Common myeloid progenitor, CD34-positive (primary cell): ENCODE measurements around the gene CAMK1. TPM values are rescaled to one million over a fixed set of nuclear protein-coding genes. Genes with fewer than 3 reads are reported as not detected.

ENCODE experiments used
- CTCF ChIA-PET: fragments of 350-600 bp; sonication (Branson Sonifier 250); formaldehyde crosslinking; loops from one replicate; lab custom pipeline; 2021; ENCODE audit warnings: antibody characterized with exemption; lab: Charles Lee
- POLR2A ChIA-PET: fragments of 350-600 bp; sonication (Branson Sonifier 250); formaldehyde crosslinking; loops from one replicate; lab custom pipeline; 2021; ENCODE audit warnings: antibody characterized with exemption; lab: Charles Lee
- DNase-seq, 3 donors: peaks; one replicate each; pipeline versions ENCODE4 v3.0.0 to v3.0.0-alpha.2; 2013
- H3K27ac ChIP-seq, 2 experiments: 1 replicate in 1 of 2; 2 replicates in 1 of 2; pipeline ENCODE4 v1.7.0; 2013; ENCODE audit warnings: inconsistent platforms in 2 of 2, low read length in 2 of 2, mild to moderate bottlenecking in 2 of 2, low read depth in 1 of 2, moderate library complexity in 1 of 2; ENCODE audit not compliant: severe bottlenecking in 2 of 2, insufficient read depth in 1 of 2, poor library complexity in 1 of 2
- H3K27me3 ChIP-seq, 5 experiments: replicated peaks in 2 of 5; 1 replicate in 3 of 5; 2 replicates in 2 of 5; pipeline versions ENCODE4 v1.6.1 to v1.7.0; 2013; ENCODE audit warnings: low read length in 4 of 5, mild to moderate bottlenecking in 2 of 5, moderate library complexity in 2 of 5, inconsistent platforms in 1 of 5; ENCODE audit not compliant: insufficient read depth in 5 of 5, control insufficient read depth in 4 of 5
- H3K36me3 ChIP-seq, 4 experiments: 1 replicate in 2 of 4; 2 replicates in 2 of 4; pipeline versions ENCODE4 v1.6.1 to v1.7.0; 2013; ENCODE audit warnings: low read length in 3 of 4, control low read depth in 1 of 4, mild to moderate bottlenecking in 1 of 4; ENCODE audit not compliant: control insufficient read depth in 4 of 4, insufficient read depth in 4 of 4
- H3K4me1 ChIP-seq, 4 experiments: 1 replicate in 3 of 4; 2 replicates in 1 of 4; pipeline versions ENCODE4 v1.6.1 to v1.7.1; 2013; ENCODE audit warnings: low read length in 3 of 4, mild to moderate bottlenecking in 3 of 4, control low read depth in 1 of 4, inconsistent platforms in 1 of 4, moderate library complexity in 1 of 4; ENCODE audit not compliant: control insufficient read depth in 4 of 4, insufficient read depth in 4 of 4; ENCODE audit errors: control extremely low read depth in 1 of 4
- H3K4me3 ChIP-seq, 7 experiments: 1 replicate in 4 of 7; 2 replicates in 3 of 7; pipeline versions ENCODE4 v1.5.1 to v1.7.0; 2013; ENCODE audit warnings: mild to moderate bottlenecking in 7 of 7, low read length in 6 of 7, moderate library complexity in 6 of 7, inconsistent platforms in 2 of 7, low read depth in 2 of 7, control low read depth in 1 of 7; ENCODE audit not compliant: insufficient read depth in 4 of 7, control insufficient read depth in 1 of 7; ENCODE audit errors: extremely low read depth in 1 of 7
- H3K9me3 ChIP-seq, 5 experiments: 1 replicate in 4 of 5; 2 replicates in 1 of 5; pipeline versions ENCODE4 v1.6.1 to v1.7.1; 2013; ENCODE audit warnings: low read length in 4 of 5, mild to moderate bottlenecking in 2 of 5, inconsistent platforms in 1 of 5, low read depth in 1 of 5, moderate library complexity in 1 of 5; ENCODE audit not compliant: control insufficient read depth in 4 of 5, insufficient read depth in 2 of 5; ENCODE audit errors: control extremely low read depth in 1 of 5
- WGBS: methylation state at CpG from one replicate; pipeline ENCODE4 v1.1.5; 2013; ENCODE audit not compliant: insufficient coverage; 5-methylcytosine and 5-hydroxymethylcytosine counted together
- polyA plus RNA-seq: library from polyadenylated mRNA; unstranded; fragments of 120-200 nt; gene quantifications from one replicate; pipeline ENCODE4 v1.2.1, GENCODE V29; 2013

Gene CAMK1
- polyA plus RNA-seq = 1.4 TPM

DNA sequence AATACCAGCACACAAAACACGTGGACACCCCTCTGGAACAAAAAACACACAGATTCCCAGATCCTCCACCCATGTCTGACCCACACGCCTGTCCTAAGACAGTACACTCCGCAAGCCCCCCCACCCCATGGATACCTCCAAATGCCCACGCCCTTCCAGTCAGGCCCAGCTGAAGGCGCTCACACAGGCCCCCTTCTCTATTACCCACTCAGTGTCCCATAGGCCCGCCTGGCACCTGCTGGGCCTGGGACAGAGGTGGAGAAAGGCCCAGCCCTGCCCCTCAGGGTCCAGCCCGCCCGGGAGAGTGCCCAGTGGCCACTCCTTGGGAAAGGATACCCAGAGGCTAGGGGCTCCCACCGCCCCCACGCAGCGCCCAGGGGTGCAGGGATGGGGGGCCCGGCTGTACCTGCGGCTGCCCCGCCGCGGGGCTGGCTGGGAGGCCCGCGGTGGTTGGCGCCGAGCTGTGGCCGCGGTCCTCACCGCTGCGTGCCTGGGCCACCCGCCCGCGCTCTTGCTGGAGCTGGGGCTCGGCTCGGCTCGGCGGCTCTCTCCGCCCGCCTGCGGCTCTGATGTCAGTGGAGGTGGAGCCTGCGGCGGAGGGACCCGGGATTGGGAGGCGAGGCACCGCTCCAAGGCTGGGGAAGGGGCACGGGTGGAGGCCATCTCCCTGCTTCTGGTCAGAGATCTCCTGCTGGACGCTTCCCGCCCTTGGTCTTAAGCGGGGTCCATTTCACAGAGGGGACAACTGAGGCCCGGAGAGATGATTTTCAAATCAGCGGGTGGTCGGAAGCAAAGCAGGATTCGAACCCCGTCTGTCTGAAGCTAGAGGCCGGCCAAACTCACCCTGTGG lies at the start of gene CAMK1:
TSS of gene CAMK1 (minus strand) at position 522 of the 850 bp plus-strand sequence. CDS start 2,198 bp downstream, outside the sequence.
- DNase-seq = peak in 2 of 3 donors; percentile 67 to 74
- peak within 1 kb of the TSS in 3 of 7 experiments; percentile 41 to 55 (median 48) for H3K4me3 ChIP-seq

DNA sequence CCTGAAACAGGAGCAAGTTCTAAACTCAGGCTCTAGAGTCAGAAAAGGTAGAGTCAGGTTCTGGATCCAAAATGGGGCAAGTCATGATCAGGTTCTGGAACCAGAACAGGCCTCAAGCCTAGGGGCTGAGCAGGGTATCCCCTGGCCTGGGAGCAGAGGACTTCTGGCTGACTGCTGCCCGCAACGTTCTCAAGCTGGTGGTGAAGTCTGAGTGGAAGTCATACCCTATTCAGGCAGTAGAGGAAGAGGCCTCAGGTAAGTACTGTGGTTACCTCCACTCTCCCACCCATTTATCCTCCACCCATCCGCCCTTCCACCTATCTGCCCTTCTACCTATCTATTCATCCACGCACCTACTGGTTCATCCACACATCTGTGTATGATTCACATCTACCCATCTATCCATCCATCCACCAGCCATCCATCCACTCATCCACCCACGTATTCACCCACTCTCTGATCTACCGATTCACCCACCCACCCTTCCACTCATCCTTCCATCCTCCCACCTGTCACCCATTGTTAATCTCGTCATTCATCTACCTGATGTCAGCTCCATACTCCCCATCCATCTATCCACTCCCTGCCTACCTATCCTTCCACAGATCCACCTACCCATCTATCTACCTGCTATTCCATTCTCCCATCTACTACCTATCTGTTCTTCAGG lies 49.1 kb upstream of the CAMK1 start:
- 100% methylated on average over 4 of the region's 7 CpGs for WGBS
- H3K9me3 ChIP-seq = no peaks in the 10 kb centered on the region
- ChIA-PET CTCF (interaction anchor here (1.1 to 1.4 kb wide), 2 partner anchors 9 to 14 kb away, joined by 3 to 4 read pairs; no protein-coding TSS in a partner anchor), POLR2A (no interaction called here)
- H3K4me3 ChIP-seq = no peak overlapping the region
- H3K27me3 ChIP-seq = no peaks in the 10 kb centered on the region
- peaks cover 0 to 6% (median 2%) of the 10 kb centered on the region in 4 experiments for H3K36me3 ChIP-seq
- no peak for DNase-seq
- no peak overlapping the region for H3K27ac ChIP-seq
- no peaks in the 10 kb centered on the region for H3K4me1 ChIP-seq

More for the DNA sequence above, at the start of gene CAMK1:
- H3K4me1 ChIP-seq = peaks cover 0 to 19% (median 12%) of the 10 kb centered on the region in 4 experiments
- no peaks in the 10 kb centered on the region for H3K36me3 ChIP-seq
- 18% methylated on average over 39 of the region's 49 CpGs for WGBS
- POLR2A ChIA-PET = interaction anchor here (0.6 to 1.3 kb wide), 2 partner anchors 9 to 11 kb away, joined by 3 to 4 read pairs; no protein-coding TSS in a partner anchor
- CTCF ChIA-PET = interaction anchor here (0.6 to 1.5 kb wide), 6 partner anchors 9 to 28 kb away, joined by 3 to 5 read pairs (median 4); no protein-coding TSS in a partner anchor
- H3K9me3 ChIP-seq = no peaks in the 10 kb centered on the region
- H3K27ac ChIP-seq = no peak within 1 kb of the TSS
- H3K27me3 ChIP-seq = peaks cover 0 to 25% (median 3%) of the 10 kb centered on the region in 5 experiments

- peaks cover 0 to 13% (median 4%) of the 10 kb centered on the region in 4 experiments for H3K36me3 ChIP-seq
- DNase-seq = no peak
- H3K4me3 ChIP-seq = no peak overlapping the region
- ChIA-PET CTCF (interaction anchor here (1.6 kb wide), 1 partner anchor 10 kb away, joined by 8 read pairs; no protein-coding TSS in a partner anchor), POLR2A (no interaction called here)
- no peaks in the 10 kb centered on the region for H3K9me3 ChIP-seq
- H3K27ac ChIP-seq = no peak overlapping the region
- WGBS = 96% methylated on average over 6 of the region's 6 CpGs
- H3K4me1 ChIP-seq = no peaks in the 10 kb centered on the region
- H3K27me3 ChIP-seq = no peaks in the 10 kb centered on the region
Observed at GRCh38 chr3:9817436-9817835, 47.7 kb upstream of the CAMK1 start.

DNA sequence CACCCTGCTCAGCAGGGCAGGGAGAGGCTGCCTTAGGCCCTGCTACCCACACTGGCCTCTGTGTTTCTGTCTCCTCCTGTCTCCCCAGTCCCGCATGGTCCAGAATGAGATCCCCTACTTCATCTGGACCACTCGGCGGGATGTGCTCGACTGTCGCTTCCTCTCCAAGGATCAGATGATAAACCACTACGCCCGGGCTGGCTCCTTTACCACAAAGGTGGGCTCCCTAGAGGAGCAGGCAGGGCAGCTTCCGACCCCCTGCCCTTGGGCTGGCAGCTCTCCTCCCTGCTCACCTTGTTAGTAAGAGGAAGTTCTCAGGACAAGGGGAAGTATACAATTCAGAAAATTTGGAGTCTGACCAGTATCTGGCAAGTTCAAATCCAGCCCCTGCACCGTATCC lies 46.2 kb upstream of the CAMK1 start:
- WGBS = 100% methylated on average over 2 of the region's 9 CpGs
- Histone ChIP-seq H3K9me3 (no peaks in the 10 kb centered on the region), H3K27ac (no peak overlapping the region), H3K27me3 (no peaks in the 10 kb centered on the region), H3K36me3 (peaks cover 3 to 13% (median 4%) of the 10 kb centered on the region in 4 experiments), H3K4me1 (no peaks in the 10 kb centered on the region), H3K4me3 (no peak overlapping the region)
- no peak for DNase-seq
- ChIA-PET CTCF (interaction anchor here (1.5 to 1.6 kb wide), 2 partner anchors 8 to 10 kb away, joined by 4 to 8 read pairs; no protein-coding TSS in a partner anchor), POLR2A (no interaction called here)

- no peak for DNase-seq
- POLR2A ChIA-PET = no interaction called here
- Histone ChIP-seq H3K4me1 (peaks cover 3 to 25% (median 19%) of the 10 kb centered on the region in 4 experiments), H3K27me3 (no peaks in the 10 kb centered on the region), H3K4me3 (no peak overlapping the region), H3K36me3 (peaks cover 2 to 7% (median 3%) of the 10 kb centered on the region in 4 experiments), H3K9me3 (no peaks in the 10 kb centered on the region), H3K27ac (no peak overlapping the region)
- WGBS = 100% methylated on average over 9 of the region's 9 CpGs
- CTCF ChIA-PET = interaction anchor here (0.5 to 2.2 kb wide), 7 partner anchors 8 to 85 kb away, joined by 3 to 6 read pairs (median 3); no protein-coding TSS in a partner anchor
Observed at GRCh38 chr3:9812870-9813483, 43.2 kb upstream of the CAMK1 start.

DNA sequence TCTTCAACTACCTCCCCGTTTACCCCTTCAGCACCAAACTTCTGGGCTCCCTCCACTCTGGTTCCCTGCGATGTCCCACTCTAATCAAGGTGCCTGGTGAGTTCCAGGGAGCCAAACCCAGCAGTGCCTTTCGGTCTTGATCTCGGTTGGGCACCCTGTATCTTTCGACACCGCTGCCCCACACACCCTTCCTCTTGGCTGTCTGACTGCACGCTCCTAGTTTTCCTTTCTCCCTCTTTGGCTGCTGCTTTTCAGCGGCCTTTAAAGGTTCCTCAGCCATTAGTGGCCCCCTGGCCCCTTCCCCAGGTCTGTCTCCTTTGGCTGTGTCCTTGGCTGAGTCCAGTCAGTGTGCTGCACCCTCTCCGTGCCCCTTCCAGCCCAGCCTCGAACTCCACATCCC lies 41.1 kb upstream of the CAMK1 start:
- 88% methylated on average over 9 of the region's 10 CpGs for WGBS
- ChIA-PET CTCF (no interaction called here), POLR2A (no interaction called here)
- H3K27me3 ChIP-seq = no peaks in the 10 kb centered on the region
- peak overlapping the region in 3 of 7 experiments; percentile 74 to 84 (median 76) for H3K4me3 ChIP-seq
- H3K9me3 ChIP-seq = no peaks in the 10 kb centered on the region
- no peak overlapping the region for H3K27ac ChIP-seq
- DNase-seq = no peak
- H3K4me1 ChIP-seq = peaks cover 3 to 26% (median 19%) of the 10 kb centered on the region in 4 experiments
- H3K36me3 ChIP-seq = peaks cover 5 to 22% (median 11%) of the 10 kb centered on the region in 4 experiments
